GM18505 (cell line): ENCODE results near the gene STIMATE.

Experiments
- ATAC-seq: cut with Tn5 transposase; IDR thresholded peaks from one replicate; pipeline ENCODE4 v1.9.1; 2021; ENCODE audit not compliant: unreplicated experiment
- POLR2A ChIP-seq: IDR thresholded peaks from 4 replicates; pipeline ENCODE4 v1.6.1; 2011; ENCODE audit warnings: borderline replicate concordance; ENCODE audit not compliant: insufficient read depth, insufficient read length; ENCODE audit errors: extremely low read depth

The STIMATE gene

GRCh38 chr3:52836471-52836845, 60.9 kb downstream of the STIMATE start:
- no peak for ATAC-seq
- TF ChIP-seq POLR2A, result no peak

- no peak for TF ChIP-seq POLR2A
- no peak for ATAC-seq
Observed at GRCh38 chr3:52835766-52836470, 61.4 kb downstream of the STIMATE start.

GRCh38 chr3:52834871-52835501, 62.4 kb downstream of the STIMATE start, which contains the start of gene MUSTN1:
MUSTN1 (minus strand) TSS chr3:52835019; CDS start chr3:52834948, 71 bp downstream.
- no peak for ATAC-seq
- TF ChIP-seq POLR2A, result no peak

- no peak for ATAC-seq
- no peak for TF ChIP-seq POLR2A
Observed at GRCh38 chr3:52833202-52833601, 64.1 kb downstream of the STIMATE start.

GRCh38 chr3:52831500-52832301, 65.6 kb downstream of the STIMATE start:
- ATAC-seq, result no peak
- TF ChIP-seq POLR2A, result no peak

GRCh38 chr3:52830535-52831258, 66.7 kb downstream of the STIMATE start, which contains the start of gene ITIH4:
ITIH4 (minus strand) TSS chr3:52830672; CDS start chr3:52830642, 30 bp downstream.
- TF ChIP-seq POLR2A, result no peak
- no peak for ATAC-seq

GRCh38 chr3:52829906-52830463, 67.4 kb downstream of the STIMATE start:
- no peak for ATAC-seq
- no peak for TF ChIP-seq POLR2A

- TF ChIP-seq POLR2A, result no peak
- no peak for ATAC-seq
Observed at GRCh38 chr3:52829482-52829881, 67.9 kb downstream of the STIMATE start.

- TF ChIP-seq POLR2A, result no peak
- ATAC-seq, result no peak
Observed at GRCh38 chr3:52827866-52828376, 69.4 kb downstream of the STIMATE start.

GRCh38 chr3:52827441-52827840, 69.9 kb downstream of the STIMATE start:
- ATAC-seq, result no peak
- TF ChIP-seq POLR2A, result no peak

- ATAC-seq, result no peak
- TF ChIP-seq POLR2A, result no peak
Observed at GRCh38 chr3:52824037-52824436, 73.3 kb downstream of the STIMATE start.

- TF ChIP-seq POLR2A, result no peak
- ATAC-seq, result no peak
Observed at GRCh38 chr3:52822363-52822762, 75.0 kb downstream of the STIMATE start.
